Smooth muscle cell (in vitro differentiated cells): Measurements from ENCODE around the gene SULT1B1. TPM values are rescaled to one million over a fixed set of nuclear protein-coding genes. Genes with fewer than 3 reads are reported as not detected.

Experiments used
- DNase-seq: peaks from one replicate; lab custom pipeline; 2025; ENCODE audit not compliant: unreplicated experiment; lab: John Stamatoyannopoulos, UW
- H2AFZ ChIP-seq: fragments of 200-600 bp; sonication (generic); 2 replicates; pipeline ENCODE4 v1.6.0; 2016; ENCODE audit warnings: antibody characterized with exemption, low read depth, mild to moderate bottlenecking
- H3F3A ChIP-seq: fragments of 200-600 bp; sonication (generic); 2 replicates; pipeline ENCODE4 v1.6.0; 2017; ENCODE audit warnings: antibody characterized with exemption, low read depth
- H3K27ac ChIP-seq: fragments of 200-600 bp; sonication (generic); 2 replicates; pipeline ENCODE4 v1.5.1; 2016; ENCODE audit warnings: low read depth, mild to moderate bottlenecking
- H3K27me3 ChIP-seq: fragments of 200-600 bp; sonication (generic); 2 replicates; pipeline ENCODE4 v1.6.1; 2016; ENCODE audit warnings: low read depth, mild to moderate bottlenecking
- H3K36me3 ChIP-seq: fragments of 200-600 bp; sonication (generic); 2 replicates; pipeline ENCODE4 v1.5.1; 2016; ENCODE audit warnings: low read depth
- H3K4me1 ChIP-seq: fragments of 200-600 bp; sonication (generic); 2 replicates; pipeline ENCODE4 v1.5.1; 2016; ENCODE audit warnings: low read depth
- H3K4me2 ChIP-seq: fragments of 200-600 bp; sonication (generic); 2 replicates; pipeline ENCODE4 v1.6.0; 2016; ENCODE audit warnings: mild to moderate bottlenecking
- H3K4me3 ChIP-seq: fragments of 200-600 bp; sonication (generic); 2 replicates; pipeline ENCODE4 v1.5.1; 2016; ENCODE audit warnings: mild to moderate bottlenecking
- H3K79me2 ChIP-seq: fragments of 200-600 bp; sonication (generic); 2 replicates; pipeline ENCODE4 v1.6.0; 2016; ENCODE audit warnings: low read depth, mild to moderate bottlenecking
- H3K9ac ChIP-seq: fragments of 200-600 bp; sonication (generic); 2 replicates; pipeline ENCODE4 v1.6.0; 2016; ENCODE audit warnings: low read depth
- H3K9me3 ChIP-seq: fragments of 200-600 bp; sonication (generic); replicated peaks from 2 replicates; pipeline ENCODE4 v1.5.1; 2016; ENCODE audit warnings: low read depth
- H4K20me1 ChIP-seq: fragments of 200-600 bp; sonication (generic); 2 replicates; pipeline ENCODE4 v1.6.0; 2016; ENCODE audit warnings: low read depth
- WGBS: methylation state at CpG from one replicate; pipeline ENCODE4 v1.1.7; 2016; ENCODE audit warnings: low lambda C conversion rate; 5-methylcytosine and 5-hydroxymethylcytosine counted together
- polyA plus RNA-seq: library from polyadenylated mRNA; unstranded; fragments of >200 nt; fragmentation: Nextera tagmentation; extraction: Ambion mirVana; gene quantifications from 2 replicates; pipeline ENCODE4 v1.2.1, GENCODE V29; 2016
- total RNA-seq: library from RNA; depleted of rRNA; stranded (reverse); fragments of >200 nt; gene quantifications from 2 replicates; pipeline ENCODE4 v1.2.3, GENCODE V29; 2014
- TF ChIP-seq, protein P1 (sequence below): fragments of 200-600 bp; sonication (generic); IDR thresholded peaks from 2 replicates; pipeline ENCODE4 v1.5.1; 2017; ENCODE audit warnings: borderline replicate concordance, mild to moderate bottlenecking, antibody characterized with exemption; ENCODE audit not compliant: insufficient read depth, poor library complexity, severe bottlenecking

The SULT1B1 gene
- total and polyA plus RNA-seq, 2 experiments from 2014 or later: not detected

DNA sequence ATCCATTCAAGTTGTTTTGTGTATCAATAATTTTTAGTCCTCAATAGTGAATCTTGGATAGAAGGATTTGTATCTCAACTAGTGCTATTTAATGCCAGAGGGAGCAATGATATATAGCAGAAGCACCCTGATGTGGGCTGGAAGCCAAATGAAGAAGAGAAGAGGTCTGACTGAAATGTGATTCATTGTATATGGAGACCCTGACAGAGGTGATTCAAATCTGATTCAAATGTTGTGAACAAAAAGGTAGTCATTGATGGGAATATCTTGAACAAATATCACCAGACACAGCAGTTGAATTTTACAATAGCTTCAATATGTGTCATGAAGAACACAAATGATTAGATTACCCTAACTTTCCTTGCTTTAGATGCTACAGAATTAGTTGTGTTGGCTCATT lies 27.5 kb upstream of the SULT1B1 start:
- Histone ChIP-seq H3K27me3 (no peaks in the 10 kb centered on the region), H3F3A (no peaks in the 10 kb centered on the region), H3K79me2 (no peaks in the 10 kb centered on the region), H3K4me3 (no peak overlapping the region), H3K36me3 (no peaks in the 10 kb centered on the region), H4K20me1 (no peaks in the 10 kb centered on the region), H2AFZ (no peak overlapping the region), H3K9me3 (no peaks in the 10 kb centered on the region), H3K27ac (no peak overlapping the region), H3K9ac (no peak overlapping the region), H3K4me1 (peaks cover 13% of the 10 kb centered on the region), H3K4me2 (no peak overlapping the region)
- no peak for DNase-seq
- TF ChIP-seq, protein P1, sequence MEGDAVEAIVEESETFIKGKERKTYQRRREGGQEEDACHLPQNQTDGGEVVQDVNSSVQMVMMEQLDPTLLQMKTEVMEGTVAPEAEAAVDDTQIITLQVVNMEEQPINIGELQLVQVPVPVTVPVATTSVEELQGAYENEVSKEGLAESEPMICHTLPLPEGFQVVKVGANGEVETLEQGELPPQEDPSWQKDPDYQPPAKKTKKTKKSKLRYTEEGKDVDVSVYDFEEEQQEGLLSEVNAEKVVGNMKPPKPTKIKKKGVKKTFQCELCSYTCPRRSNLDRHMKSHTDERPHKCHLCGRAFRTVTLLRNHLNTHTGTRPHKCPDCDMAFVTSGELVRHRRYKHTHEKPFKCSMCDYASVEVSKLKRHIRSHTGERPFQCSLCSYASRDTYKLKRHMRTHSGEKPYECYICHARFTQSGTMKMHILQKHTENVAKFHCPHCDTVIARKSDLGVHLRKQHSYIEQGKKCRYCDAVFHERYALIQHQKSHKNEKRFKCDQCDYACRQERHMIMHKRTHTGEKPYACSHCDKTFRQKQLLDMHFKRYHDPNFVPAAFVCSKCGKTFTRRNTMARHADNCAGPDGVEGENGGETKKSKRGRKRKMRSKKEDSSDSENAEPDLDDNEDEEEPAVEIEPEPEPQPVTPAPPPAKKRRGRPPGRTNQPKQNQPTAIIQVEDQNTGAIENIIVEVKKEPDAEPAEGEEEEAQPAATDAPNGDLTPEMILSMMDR: no peak

DNA sequence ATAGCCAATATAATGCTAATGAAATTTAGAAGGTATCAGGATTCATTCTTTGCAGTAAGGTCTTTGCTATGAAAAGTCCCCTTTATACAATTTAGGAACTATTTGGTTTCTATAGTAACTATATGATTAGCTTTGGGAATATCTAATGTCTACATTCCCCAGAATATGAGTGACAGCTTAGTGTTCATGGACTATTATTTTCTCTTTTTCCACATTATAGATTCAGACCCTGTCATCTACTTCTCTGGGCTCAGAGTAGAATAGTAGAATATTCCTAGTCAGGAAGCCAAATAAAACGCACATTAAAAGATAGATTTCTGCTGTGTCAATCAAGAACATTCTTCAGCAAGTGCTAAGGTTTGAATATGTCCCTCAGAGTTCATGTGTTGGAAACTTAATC lies 26.1 kb upstream of the SULT1B1 start:
- peaks cover 13% of the 10 kb centered on the region for H3K4me1 ChIP-seq
- H3K27ac ChIP-seq: no peak overlapping the region
- TF ChIP-seq, protein P1: no peak
- no peaks in the 10 kb centered on the region for H3F3A ChIP-seq
- no peak overlapping the region for H3K4me3 ChIP-seq
- H2AFZ ChIP-seq: no peak overlapping the region
- no peak overlapping the region for H3K9ac ChIP-seq
- no peak for DNase-seq
- H4K20me1 ChIP-seq: no peaks in the 10 kb centered on the region
- H3K36me3 ChIP-seq: no peaks in the 10 kb centered on the region
- H3K79me2 ChIP-seq: no peaks in the 10 kb centered on the region
- WGBS: 91% methylated on average over 1 of the region's 1 CpG
- H3K27me3 ChIP-seq: no peaks in the 10 kb centered on the region
- no peaks in the 10 kb centered on the region for H3K9me3 ChIP-seq
- H3K4me2 ChIP-seq: no peak overlapping the region

DNA sequence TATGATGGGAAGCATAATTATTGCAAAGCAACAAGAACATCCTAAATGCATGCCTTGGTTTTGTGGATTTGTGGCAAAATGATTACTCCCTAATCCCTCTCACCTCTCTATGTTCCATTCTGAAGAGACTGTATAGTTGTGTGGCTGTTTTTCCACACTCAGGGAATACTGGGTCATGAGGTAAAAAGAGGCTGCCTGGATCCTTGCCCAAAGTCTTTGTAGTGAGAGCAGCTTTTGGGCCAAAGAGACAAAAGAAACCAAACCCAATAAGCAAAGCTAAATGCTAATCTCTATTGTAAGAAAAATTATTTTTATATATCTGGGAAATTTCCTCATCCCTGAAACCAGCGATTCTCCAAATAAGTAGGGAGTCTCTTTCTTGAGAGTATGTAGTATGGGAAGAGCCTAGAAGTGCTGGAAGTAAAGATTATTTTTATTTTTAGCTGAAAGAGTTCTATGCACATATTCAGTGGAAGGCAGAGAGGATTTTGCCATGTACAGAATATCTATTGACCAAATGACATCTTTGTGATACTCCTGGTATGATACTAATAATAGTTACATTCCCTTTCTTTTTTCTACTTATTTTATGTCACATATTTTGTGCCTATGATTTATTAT lies 24.9 kb upstream of the SULT1B1 start:
- peaks cover 13% of the 10 kb centered on the region for H3K4me1 ChIP-seq
- no peak overlapping the region for H3K4me2 ChIP-seq
- no peak overlapping the region for H3K27ac ChIP-seq
- no peaks in the 10 kb centered on the region for H3K27me3 ChIP-seq
- no peak overlapping the region for H2AFZ ChIP-seq
- H3K9me3 ChIP-seq: no peaks in the 10 kb centered on the region
- no peaks in the 10 kb centered on the region for H3F3A ChIP-seq
- DNase-seq: no peak
- H3K36me3 ChIP-seq: no peaks in the 10 kb centered on the region
- no peaks in the 10 kb centered on the region for H3K79me2 ChIP-seq
- 95% methylated on average over 1 of the region's 1 CpG for WGBS
- H3K4me3 ChIP-seq: no peak overlapping the region
- H3K9ac ChIP-seq: no peak overlapping the region
- H4K20me1 ChIP-seq: no peaks in the 10 kb centered on the region
- TF ChIP-seq, protein P1: no peak

DNA sequence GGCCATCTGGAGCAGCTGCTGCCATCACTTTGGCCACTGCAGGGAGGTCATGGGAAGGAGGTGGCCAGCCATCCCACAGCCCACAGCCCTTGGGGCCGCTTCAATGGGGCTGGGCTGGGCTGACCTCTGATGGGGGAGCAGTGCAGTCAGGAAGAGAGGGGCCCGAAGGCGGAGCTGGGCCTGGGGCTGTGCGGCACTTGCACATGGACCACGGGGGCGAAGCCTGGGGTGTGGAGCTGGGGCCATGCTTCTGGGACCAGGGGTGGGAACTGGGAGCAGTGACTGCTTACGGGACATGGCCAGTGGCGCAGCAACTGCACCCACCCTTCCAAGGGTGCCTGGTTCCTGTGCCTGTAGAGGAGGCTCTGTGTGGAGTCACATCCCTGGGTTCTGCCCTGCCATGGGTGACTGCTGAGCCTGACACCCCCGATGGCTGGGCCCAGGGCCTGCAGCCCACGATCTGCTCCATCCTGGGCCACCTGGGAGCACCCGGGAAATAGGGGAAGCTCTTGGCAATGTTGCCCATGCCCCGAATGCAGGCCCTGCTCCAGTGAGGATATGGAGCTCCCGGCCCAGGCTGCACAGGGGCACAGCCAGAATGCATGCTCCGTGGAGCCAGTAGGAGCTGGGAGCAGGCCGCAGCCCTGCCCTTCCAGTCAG lies 22.4 kb upstream of the SULT1B1 start:
- Histone ChIP-seq H3K4me3 (no peak overlapping the region), H3K79me2 (no peaks in the 10 kb centered on the region), H3K9me3 (no peaks in the 10 kb centered on the region), H3F3A (no peaks in the 10 kb centered on the region), H3K4me2 (no peak overlapping the region), H3K27ac (no peak overlapping the region), H3K27me3 (no peaks in the 10 kb centered on the region), H2AFZ (no peak overlapping the region), H3K4me1 (peaks cover 13% of the 10 kb centered on the region), H3K9ac (no peak overlapping the region), H3K36me3 (no peaks in the 10 kb centered on the region), H4K20me1 (no peaks in the 10 kb centered on the region)
- TF ChIP-seq, protein P1: no peak
- DNase-seq: no peak
- WGBS: 96% methylated on average over 13 of the region's 15 CpGs
